ENCODE data around the gene HOXB13. TPM values are rescaled to one million over a fixed set of nuclear protein-coding genes. Genes with fewer than 3 reads are reported as not detected.
A peak's percentile ranks its signal among the peaks of the same experiment; 100 is the strongest.

Gene HOXB13
- not detected for total RNA-seq

DNA sequence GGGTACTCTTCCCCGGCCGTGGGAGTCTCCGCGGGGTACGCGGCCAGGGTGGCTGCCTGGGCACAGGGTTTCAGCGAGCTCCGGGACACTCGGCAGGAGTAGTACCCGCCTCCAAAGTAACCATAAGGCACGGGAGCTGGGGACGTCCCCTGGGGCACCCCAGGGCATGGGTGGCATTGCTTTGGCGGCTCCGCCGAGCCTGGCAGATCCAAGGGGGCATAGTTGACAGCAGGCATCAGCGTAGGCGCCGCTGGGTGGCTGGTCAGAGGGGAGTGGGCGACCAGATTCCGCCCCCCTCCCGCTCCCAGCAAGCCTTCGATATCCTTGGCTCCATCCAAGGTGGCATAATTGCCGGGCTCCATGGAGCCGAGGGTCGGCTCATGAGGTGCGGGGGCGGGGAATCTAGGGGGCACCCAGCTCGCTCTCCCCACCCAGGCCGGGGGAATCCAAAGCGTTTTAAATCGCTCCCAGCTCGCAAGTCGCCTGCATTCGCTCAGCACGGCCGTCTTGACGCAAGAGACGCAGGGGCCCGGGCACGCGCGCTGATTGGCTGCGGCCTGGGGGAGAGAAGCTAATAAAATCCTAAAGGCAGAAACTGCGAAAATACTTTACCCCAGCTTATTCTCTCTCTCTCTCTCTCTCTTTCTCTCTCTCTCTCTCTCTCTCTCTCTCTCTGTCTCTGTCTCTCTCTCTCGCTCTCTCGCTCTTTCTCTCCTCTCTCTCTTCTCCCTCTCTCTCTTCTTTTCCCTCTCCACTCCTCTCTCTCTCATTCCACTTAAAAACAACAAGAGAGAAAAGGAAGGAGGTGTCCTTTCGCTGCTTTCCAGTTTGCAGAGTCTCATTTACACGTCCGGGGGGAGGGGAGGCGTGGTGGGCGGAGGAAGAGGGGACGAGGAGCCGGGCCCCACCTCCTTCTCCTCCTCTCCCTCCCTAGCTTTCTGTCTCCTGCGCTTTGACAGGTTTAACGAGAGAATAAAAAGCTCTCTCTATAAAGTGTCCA is at the start of gene HOXB13:
Gene HOXB13 (minus strand): TSS at position 519 of the 1,000 bp plus-strand sequence. CDS start 157 bp downstream, at position 362.
- H3K36me3 Mint-ChIP-seq, result no peaks in the 10 kb centered on the region
- peaks cover 99% of the 10 kb centered on the region for H3K27me3 Mint-ChIP-seq
- H3K4me3 Mint-ChIP-seq, result peak within 1 kb of the TSS; percentile 71
- H3K27ac Mint-ChIP-seq, result no peak within 1 kb of the TSS
- peaks cover 32% of the 10 kb centered on the region for H3K4me1 Mint-ChIP-seq
- H3K9me3 Mint-ChIP-seq, result no peaks in the 10 kb centered on the region
- DNase-seq, result peak; percentile 51

DNA sequence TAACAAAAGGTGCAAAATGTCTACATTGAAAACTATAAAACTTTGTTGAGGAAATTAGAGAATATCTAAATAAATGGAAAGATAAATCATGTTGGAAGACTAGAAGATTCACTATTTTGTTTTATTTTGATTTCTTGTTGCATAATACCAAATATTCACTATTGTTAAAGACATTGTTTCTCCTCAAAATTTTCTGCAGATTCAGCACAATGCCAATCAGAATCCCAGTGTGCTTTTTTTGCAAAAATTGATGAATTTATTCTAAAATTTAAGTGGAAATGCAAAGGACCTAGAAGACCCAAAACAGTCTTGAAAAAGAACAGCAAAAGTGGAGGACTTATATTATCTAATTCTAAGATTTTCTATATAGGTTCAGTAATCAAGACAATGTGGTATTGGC is 48.1 kb upstream of the HOXB13 start:
- H3K9me3 Mint-ChIP-seq, result no peaks in the 10 kb centered on the region
- H3K4me1 Mint-ChIP-seq, result no peaks in the 10 kb centered on the region
- no peak overlapping the region for H3K27ac Mint-ChIP-seq
- no peak for DNase-seq
- peaks cover 50% of the 10 kb centered on the region for H3K27me3 Mint-ChIP-seq
- H3K36me3 Mint-ChIP-seq, result no peaks in the 10 kb centered on the region
- no peak overlapping the region for H3K4me3 Mint-ChIP-seq

DNA sequence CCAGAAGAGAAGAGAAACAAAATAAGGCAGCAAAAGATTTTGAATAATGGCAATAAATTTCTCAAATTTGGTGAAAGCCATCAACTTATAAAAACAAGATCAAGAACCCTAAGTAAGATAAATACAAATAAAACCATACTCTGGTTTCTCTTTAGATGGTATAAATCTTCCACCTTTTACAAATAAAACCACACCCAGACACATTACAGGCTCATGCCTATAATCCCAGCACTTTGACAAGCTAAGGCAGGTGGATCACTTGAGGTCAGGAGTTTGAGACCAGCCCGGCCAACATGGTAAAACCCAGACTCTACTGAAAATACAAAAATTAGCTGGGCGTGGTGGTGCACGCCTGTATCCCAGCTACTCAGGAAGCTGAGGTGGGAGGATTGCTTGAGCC is 44.7 kb upstream of the HOXB13 start:
- Mint-ChIP-seq H3K4me1 (no peaks in the 10 kb centered on the region), H3K4me3 (no peak overlapping the region), H3K36me3 (no peaks in the 10 kb centered on the region), H3K9me3 (no peaks in the 10 kb centered on the region), H3K27ac (no peak overlapping the region), H3K27me3 (peaks cover 57% of the 10 kb centered on the region)
- DNase-seq, result no peak

DNA sequence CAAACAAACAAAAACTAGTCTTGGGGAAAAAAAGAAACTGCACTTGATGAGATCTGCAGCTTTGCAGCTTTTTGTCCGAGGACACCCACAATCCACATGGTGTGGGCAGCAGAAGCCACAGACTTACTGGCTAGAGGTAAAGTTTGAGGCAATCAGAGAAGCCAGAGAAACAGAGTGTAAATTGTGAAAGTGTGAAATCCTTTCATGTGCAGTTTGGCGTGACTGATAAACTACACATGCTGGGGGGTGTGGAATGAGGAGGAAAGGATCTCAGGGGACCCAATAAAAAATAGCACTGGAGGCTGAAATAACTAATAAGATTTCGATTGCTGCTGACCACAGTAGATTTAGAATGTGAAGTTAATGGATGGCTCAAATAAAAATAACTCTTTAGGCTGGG is 42.4 kb upstream of the HOXB13 start:
- no peaks in the 10 kb centered on the region for H3K36me3 Mint-ChIP-seq
- H3K27ac Mint-ChIP-seq, result no peak overlapping the region
- H3K9me3 Mint-ChIP-seq, result no peaks in the 10 kb centered on the region
- H3K4me1 Mint-ChIP-seq, result no peaks in the 10 kb centered on the region
- H3K27me3 Mint-ChIP-seq, result peaks cover 50% of the 10 kb centered on the region
- H3K4me3 Mint-ChIP-seq, result no peak overlapping the region
- no peak for DNase-seq

DNA sequence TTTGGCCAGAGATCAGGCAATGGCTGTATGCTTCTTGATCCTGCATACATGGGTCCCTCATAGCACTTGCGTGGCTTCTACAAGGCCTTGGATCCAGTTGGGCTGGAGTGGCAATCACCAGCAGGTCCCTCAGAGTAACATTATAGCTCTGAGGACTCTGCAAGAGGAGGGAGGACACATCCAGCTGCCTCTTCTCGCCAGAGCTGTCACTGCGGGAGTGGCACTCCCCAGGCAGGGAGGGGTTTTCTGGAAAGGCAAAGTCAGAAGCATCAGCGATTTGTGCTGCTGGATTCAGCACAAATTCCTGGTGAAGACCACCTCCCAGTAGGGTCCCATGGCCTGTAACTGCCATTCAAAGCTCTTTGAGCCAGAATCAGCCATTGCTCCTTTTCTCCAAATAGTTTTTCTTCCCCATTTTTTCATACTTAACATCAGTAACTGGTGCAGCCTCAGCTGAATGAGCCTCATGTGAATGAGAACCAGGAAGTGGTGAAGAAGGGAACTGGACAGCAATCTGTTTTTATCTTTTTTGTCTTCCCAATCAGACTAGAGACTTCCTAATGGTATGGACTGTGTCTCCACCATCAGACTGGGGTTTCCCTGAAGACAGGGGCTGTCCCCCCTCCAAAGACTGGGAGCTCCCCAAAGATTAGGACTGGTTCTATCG is 40.6 kb upstream of the HOXB13 start:
- Mint-ChIP-seq H3K9me3 (no peaks in the 10 kb centered on the region), H3K27ac (no peak overlapping the region), H3K4me1 (no peaks in the 10 kb centered on the region), H3K27me3 (peaks cover 38% of the 10 kb centered on the region), H3K36me3 (no peaks in the 10 kb centered on the region), H3K4me3 (no peak overlapping the region)
- DNase-seq, result no peak

DNA sequence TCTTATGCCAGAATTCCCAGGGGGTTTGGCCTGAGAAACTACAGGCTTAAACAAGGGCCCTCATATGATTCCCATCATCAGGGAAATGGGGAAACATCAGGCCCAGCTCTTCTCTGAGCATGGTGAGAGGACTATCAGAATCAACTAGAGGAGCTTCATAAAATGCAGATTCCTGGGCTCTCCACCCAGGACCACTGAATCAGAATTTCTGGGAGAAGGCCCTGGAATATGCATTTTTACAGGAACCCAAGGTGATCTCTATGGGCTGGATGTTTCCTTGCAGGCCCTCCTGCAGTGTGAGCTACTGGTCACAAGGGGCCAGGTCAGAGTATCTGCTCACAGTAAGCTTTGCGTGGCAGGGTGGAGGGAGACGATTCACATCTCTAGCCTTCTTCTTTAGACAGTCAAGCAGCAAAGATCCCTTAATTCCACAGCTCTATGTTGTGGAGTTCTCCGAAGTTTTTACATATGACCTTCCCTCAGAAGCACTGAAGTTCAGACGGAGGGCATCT is 38.8 kb upstream of the HOXB13 start:
- DNase-seq, result no peak
- Mint-ChIP-seq H3K4me3 (no peak overlapping the region), H3K27ac (no peak overlapping the region), H3K27me3 (peaks cover 43% of the 10 kb centered on the region), H3K36me3 (no peaks in the 10 kb centered on the region), H3K4me1 (no peaks in the 10 kb centered on the region), H3K9me3 (no peaks in the 10 kb centered on the region)

DNA sequence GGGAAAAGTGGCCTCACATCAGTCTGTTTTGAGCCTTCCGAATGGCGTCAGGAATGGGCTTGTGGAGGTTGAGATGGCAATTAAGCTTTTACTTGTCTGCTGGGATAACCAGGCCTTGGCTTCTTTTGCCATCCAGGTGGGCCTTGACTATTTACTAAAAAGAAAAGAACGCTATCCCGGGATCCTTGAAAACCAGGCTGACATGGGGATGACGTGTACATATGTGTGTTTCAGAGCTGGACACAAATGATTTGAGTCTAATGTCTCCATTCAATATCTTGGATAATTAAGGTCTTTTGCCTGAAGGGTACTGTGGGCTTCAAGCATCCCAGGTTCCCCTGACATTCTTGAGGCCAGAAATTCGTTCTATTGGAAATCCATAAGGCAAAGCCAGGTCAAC is 32.6 kb upstream of the HOXB13 start:
- peaks cover 74% of the 10 kb centered on the region for H3K27me3 Mint-ChIP-seq
- no peaks in the 10 kb centered on the region for H3K4me1 Mint-ChIP-seq
- H3K27ac Mint-ChIP-seq, result no peak overlapping the region
- H3K36me3 Mint-ChIP-seq, result no peaks in the 10 kb centered on the region
- no peak for DNase-seq
- H3K4me3 Mint-ChIP-seq, result no peak overlapping the region
- H3K9me3 Mint-ChIP-seq, result no peaks in the 10 kb centered on the region

DNA sequence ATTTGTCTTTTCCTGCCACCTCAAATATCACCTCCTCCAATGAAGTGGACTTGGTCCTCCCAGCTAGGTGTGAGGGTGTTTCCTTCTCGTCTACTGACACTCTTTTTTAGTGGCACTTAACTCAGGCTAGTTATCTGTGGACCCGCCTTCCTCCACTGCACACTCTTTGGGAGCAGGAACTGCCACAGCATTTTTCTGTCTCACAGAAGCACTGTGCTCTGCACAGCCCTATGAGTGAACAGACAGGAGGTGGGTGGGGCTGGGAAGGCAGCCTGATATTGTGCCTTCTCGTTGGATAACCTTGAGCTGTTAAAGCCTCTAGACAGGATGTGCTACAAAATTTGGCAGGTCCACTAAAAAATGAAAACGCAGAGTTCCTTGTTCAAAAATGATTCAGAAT is 31.9 kb upstream of the HOXB13 start:
- Mint-ChIP-seq H3K36me3 (no peaks in the 10 kb centered on the region), H3K27me3 (peaks cover 81% of the 10 kb centered on the region), H3K4me3 (no peak overlapping the region), H3K4me1 (no peaks in the 10 kb centered on the region), H3K9me3 (no peaks in the 10 kb centered on the region), H3K27ac (no peak overlapping the region)
- no peak for DNase-seq

DNA sequence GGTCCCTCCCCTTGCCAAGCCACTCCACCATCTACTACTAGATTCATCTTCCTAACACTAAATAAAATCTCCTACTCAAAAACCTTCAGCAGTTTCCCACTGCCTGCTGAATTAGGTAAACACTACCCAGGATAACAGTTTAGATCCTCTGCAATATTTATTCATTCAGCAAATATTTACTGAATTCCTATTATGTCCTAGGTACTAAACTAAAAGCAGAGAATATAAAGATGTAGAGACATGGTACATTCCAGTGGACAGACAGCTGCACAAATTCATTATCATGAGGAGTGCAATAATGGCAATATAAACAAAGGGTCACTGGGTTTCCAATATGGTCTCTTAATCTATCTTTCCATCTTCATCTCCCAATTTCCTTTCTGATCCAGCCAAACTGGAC is 30.7 kb upstream of the HOXB13 start:
- peaks cover 4% of the 10 kb centered on the region for H3K4me1 Mint-ChIP-seq
- H3K9me3 Mint-ChIP-seq, result no peaks in the 10 kb centered on the region
- H3K4me3 Mint-ChIP-seq, result no peak overlapping the region
- no peak for DNase-seq
- no peaks in the 10 kb centered on the region for H3K36me3 Mint-ChIP-seq
- H3K27ac Mint-ChIP-seq, result no peak overlapping the region
- peaks cover 90% of the 10 kb centered on the region for H3K27me3 Mint-ChIP-seq

DNA sequence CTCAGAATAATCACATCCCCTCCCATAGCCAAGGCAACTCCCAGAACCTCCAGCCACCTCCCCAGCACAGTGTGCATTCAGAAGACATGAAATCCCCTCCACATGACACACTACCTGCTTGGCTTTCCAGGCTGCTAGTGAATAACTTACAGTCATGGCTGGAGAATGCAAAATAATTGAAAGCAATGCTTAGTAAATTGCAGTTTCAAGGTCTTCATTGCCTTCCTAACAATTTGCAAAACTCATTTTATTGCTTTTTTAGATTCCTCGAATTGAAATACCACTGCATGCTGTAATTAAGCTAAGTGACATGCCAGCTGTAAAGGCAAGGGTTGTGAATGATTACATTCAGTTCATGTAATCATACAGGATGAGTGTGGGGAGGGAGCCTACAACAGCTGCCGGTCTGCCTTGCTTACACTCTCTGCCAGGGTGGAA is 29.0 kb upstream of the HOXB13 start:
- DNase-seq, result no peak
- H3K4me1 Mint-ChIP-seq, result peaks cover 17% of the 10 kb centered on the region
- no peaks in the 10 kb centered on the region for H3K36me3 Mint-ChIP-seq
- H3K27ac Mint-ChIP-seq, result no peak overlapping the region
- no peak overlapping the region for H3K4me3 Mint-ChIP-seq
- no peaks in the 10 kb centered on the region for H3K9me3 Mint-ChIP-seq
- peaks cover 92% of the 10 kb centered on the region for H3K27me3 Mint-ChIP-seq

DNA sequence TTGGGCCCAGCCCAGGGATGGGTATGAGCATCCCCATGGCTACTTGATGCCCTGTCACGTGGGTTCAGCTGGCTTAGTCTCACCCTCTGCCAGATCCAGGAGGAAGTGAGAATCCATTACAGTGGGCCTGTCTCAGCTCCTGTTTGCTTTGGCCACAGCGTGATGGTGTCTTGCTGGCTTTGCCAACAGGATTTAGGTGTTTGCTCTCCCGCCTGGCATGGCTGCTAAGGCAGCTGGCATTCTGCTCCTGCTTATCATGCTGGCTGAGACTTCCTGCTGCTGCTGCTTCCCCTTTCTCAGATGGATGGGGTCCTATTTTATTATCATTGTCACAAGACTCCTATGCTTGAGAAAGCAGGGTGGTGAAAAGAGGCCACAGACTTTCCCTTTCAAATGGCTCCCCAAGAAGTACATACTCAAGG is 28.3 kb upstream of the HOXB13 start:
- Mint-ChIP-seq H3K9me3 (no peaks in the 10 kb centered on the region), H3K4me1 (peaks cover 19% of the 10 kb centered on the region), H3K4me3 (no peak overlapping the region), H3K27ac (no peak overlapping the region), H3K36me3 (no peaks in the 10 kb centered on the region), H3K27me3 (peaks cover 92% of the 10 kb centered on the region)
- DNase-seq, result no peak

DNA sequence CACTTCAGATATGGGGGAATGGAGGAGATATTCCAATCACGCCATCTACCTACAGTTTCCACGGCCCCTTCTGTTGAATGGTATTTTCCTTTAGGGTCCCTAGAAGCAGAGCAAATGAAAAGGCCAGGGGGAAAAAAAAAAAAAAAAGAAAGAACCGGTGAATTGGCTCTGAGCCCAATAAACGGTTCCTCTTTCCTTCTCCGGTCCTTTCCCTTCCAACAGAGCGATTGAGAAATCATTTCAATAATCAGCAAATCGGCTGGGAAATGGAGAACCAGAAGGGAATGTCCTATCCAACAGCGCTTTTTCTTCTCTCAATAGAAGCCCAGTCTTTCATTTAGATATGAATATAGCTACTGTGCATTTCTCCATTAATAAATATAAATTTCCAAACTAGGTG is 26.8 kb upstream of the HOXB13 start:
- Mint-ChIP-seq H3K27me3 (peaks cover 93% of the 10 kb centered on the region), H3K36me3 (no peaks in the 10 kb centered on the region), H3K9me3 (no peaks in the 10 kb centered on the region), H3K4me3 (no peak overlapping the region), H3K4me1 (peaks cover 19% of the 10 kb centered on the region), H3K27ac (no peak overlapping the region)
- DNase-seq, result no peak

DNA sequence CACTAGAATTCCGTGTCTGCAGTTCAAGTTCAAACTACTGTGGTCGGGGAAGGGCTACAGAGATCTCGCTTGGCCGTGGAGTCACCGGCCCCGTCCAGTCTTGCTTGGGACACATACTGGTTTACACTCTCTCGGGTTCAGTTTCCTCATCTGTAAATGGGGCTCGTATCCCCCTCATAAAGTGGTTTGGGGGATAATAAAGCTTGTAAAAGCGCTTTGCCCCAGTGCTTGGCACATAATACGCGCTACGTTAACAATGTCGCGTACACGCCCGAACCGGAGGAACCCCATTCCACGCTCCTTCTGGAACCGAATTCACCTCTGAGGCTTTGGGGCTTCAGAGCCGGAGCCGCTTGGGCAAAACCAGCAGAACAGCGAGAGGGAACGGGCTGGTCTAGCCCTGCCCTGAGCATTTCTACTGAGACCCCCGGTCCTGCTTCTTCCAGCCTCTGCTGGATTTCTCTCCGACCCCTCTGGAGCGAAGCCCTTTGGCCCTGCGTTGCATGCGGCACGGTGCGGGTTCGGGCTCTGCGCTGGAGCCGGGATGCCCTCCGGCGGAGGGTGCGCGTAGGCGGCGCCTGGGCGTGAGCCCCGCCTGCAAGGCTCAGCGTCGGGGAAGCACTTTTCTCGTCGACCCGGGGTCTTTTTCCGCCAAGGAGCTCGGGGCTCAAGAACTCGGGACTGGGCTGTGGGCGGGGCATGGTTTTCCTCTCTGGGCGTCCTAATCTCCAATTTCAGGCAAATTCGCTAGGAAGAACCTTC is 26.1 kb upstream of the HOXB13 start:
- H3K27me3 Mint-ChIP-seq, result peaks cover 94% of the 10 kb centered on the region
- no peak overlapping the region for H3K4me3 Mint-ChIP-seq
- no peaks in the 10 kb centered on the region for H3K36me3 Mint-ChIP-seq
- no peak overlapping the region for H3K27ac Mint-ChIP-seq
- peak; percentile 21 for DNase-seq
- peaks cover 19% of the 10 kb centered on the region for H3K4me1 Mint-ChIP-seq
- no peaks in the 10 kb centered on the region for H3K9me3 Mint-ChIP-seq

DNA sequence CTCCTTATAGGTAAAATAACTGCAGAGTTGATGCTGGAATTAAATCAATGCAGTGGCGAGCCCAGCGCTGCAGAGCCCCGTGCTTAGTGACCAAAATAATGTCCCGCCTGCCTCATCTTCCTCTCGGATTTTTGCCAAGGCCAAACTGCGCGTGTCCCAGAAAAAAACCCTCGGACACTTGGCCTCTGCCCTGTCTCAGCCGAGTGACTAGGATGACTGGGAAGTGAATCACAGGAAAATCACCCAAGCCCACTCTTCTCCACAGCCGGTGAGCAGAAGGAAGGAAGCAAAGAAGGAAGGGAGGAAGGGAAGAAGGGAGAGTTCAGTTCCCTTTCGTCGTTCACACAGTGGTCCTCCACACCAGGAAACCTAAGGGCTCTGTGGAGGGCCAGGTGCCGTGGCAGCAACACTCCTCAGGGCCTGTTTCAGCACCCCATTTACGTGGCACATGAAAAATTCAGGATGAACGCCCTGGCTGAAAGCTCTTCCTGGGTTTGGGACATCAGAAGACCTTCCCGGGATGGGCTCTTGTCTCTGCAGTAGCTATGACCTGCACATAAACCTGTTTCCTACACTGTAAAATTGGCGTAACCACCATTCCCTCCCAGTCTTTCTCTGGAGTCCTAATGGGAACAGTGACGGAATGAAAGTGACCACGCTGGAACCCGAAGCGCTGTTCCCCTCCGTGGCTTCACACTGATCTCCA is 25.4 kb upstream of the HOXB13 start:
- no peak overlapping the region for H3K27ac Mint-ChIP-seq
- no peaks in the 10 kb centered on the region for H3K36me3 Mint-ChIP-seq
- H3K27me3 Mint-ChIP-seq, result peaks cover 94% of the 10 kb centered on the region
- peaks cover 2% of the 10 kb centered on the region for H3K9me3 Mint-ChIP-seq
- no peak for DNase-seq
- H3K4me3 Mint-ChIP-seq, result no peak overlapping the region
- H3K4me1 Mint-ChIP-seq, result peaks cover 19% of the 10 kb centered on the region

Measured in activated naive CD8-positive, alpha-beta T cell treated with anti-CD3 and anti-CD28 coated beads for 36 hours (primary cell).